ENCODE results near the gene LRRIQ4.

GRCh38 chr3:169822983-169823382 is 10.3 kb downstream of the LRRIQ4 start:
- TF ChIP-seq CTCF (IDR thresholded peaks at IDR 0.05) (no peak), POLR2A (IDR thresholded peaks at IDR 0.05; ENCODE audit: low read depth) (no peak), EP300 (IDR thresholded peaks at IDR 0.05) (no peak), POLR2AphosphoS5 (IDR thresholded peaks at IDR 0.05) (no peak)
